22Rv1 (cell line): ENCODE data around the gene LCP2.

Source experiments
- H3K27ac ChIP-seq: fragments of 450-650 bp; 2 replicates; pipeline ENCODE4 v1.5.1; 2017
- ZFX ChIP-seq: fragments of 450-650 bp; IDR thresholded peaks from 2 replicates; pipeline ENCODE4 v1.6.1; 2017; ENCODE audit warnings: antibody characterized with exemption, borderline replicate concordance
- TF ChIP-seq, protein P1 (sequence below): fragments of 450-650 bp; IDR thresholded peaks from 2 replicates; pipeline ENCODE4 v1.5.1; 2017; ENCODE audit warnings: mild to moderate bottlenecking

The LCP2 gene

DNA sequence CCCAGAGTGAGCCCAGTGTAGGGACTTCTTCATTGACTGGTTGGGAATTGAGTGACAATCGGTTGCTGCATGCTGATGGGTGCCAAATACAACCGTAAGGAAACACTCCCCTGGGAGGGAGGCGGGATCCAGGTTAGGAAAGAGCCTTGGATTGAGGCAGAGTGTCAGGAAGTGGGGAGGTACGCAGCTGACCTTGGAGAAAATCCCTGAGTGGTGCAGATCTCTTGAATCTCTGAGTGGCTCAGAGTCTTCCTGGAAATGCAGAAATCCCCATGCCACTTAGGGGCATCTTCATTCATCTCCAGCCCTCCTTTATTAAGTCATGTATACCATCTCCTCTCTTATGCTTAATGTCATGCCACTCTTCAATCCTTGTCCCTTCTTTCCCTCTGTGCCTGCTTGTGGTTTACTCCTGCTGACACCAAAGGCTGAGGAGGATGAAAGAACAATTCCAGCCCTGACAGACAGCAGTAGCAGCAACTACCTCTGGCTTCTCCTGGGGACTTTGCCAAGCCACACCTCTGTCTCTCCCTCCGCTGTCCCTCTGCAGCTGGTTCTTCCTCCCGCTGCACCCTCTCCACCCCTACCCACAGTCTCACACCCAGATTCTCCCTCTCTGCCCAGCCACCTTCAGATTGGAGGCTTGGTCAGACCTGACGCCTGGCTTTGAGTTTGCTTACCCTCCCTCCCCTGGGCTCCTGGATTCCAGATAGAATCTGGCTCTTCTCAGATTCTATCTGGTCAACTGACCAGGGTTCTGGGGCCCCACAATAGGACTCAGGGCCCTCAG is 14.1 kb upstream of the LCP2 start:
- no peak overlapping the region for H3K27ac ChIP-seq
- TF ChIP-seq ZFX = no peak
- TF ChIP-seq, protein P1, sequence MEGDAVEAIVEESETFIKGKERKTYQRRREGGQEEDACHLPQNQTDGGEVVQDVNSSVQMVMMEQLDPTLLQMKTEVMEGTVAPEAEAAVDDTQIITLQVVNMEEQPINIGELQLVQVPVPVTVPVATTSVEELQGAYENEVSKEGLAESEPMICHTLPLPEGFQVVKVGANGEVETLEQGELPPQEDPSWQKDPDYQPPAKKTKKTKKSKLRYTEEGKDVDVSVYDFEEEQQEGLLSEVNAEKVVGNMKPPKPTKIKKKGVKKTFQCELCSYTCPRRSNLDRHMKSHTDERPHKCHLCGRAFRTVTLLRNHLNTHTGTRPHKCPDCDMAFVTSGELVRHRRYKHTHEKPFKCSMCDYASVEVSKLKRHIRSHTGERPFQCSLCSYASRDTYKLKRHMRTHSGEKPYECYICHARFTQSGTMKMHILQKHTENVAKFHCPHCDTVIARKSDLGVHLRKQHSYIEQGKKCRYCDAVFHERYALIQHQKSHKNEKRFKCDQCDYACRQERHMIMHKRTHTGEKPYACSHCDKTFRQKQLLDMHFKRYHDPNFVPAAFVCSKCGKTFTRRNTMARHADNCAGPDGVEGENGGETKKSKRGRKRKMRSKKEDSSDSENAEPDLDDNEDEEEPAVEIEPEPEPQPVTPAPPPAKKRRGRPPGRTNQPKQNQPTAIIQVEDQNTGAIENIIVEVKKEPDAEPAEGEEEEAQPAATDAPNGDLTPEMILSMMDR = no peak

- no peak overlapping the region for H3K27ac ChIP-seq
- TF ChIP-seq ZFX = no peak
- TF ChIP-seq, protein P1 = no peak
Observed at GRCh38 chr5:170310256-170310926, 12.8 kb upstream of the LCP2 start.

DNA sequence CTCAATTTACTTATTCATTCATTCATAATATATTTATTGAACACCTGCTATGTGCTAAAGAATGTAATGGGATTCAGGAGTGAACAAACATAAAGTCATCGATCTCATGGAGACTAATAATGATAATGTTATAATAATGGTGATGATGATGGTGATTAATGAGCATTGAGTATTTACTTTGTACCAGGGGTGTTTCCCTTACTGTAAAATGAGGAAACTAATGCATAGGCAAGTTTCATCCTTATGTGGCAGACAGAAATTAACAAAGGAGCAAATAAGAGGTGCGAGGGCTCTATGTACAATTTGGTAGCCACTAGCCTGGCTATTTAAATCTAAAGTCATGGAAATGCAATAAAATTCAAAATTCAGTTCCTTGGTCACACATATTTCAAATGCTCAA is 11.1 kb upstream of the LCP2 start:
- no peak overlapping the region for H3K27ac ChIP-seq
- no peak for TF ChIP-seq ZFX
- TF ChIP-seq, protein P1 = no peak

DNA sequence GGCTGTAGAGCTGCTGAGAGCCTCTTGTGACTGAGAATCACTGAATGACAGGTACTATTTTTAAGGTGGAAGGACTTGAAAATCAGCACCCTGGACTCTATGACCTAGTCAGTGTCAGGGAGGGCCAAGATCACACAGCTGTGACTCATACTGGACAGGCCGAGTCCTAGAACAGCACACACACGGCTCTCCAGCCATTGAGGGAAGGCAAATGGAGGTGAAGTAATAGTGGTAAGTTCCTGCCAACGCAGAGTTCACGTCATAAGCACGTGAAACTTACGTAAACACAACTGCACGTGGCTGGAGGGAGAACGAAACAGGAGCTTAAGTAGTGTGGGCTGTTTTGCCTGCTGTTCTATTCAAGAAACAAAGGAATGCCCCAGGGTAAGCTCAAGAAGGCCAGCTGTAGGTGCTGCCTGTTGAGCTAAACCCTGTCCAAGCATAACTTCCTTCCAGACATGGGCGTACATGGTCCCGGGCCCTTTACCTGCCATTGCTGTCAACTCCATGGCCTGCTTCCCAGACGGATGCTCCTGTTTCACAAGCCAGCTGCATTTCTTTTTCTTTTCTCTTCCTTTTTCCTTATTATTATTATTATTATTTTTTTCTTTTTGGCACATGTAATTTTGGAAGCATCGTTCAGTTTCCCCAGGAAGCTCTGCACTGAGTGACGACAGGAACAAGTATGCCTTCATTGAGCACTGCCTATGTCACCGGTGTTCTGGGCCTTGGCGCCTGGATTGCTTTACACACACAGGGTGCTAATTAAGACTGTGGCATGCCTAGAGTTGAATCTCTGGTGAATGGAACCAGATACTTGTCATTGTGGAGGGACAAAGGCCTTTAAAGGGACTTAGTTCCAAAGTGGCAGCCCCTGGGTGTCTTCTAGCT is 10.2 kb upstream of the LCP2 start:
- H3K27ac ChIP-seq = no peak overlapping the region
- TF ChIP-seq, protein P1 = no peak
- TF ChIP-seq ZFX = no peak

GRCh38 chr5:170306381-170306831 is 8.8 kb upstream of the LCP2 start:
- no peak overlapping the region for H3K27ac ChIP-seq
- TF ChIP-seq ZFX = no peak
- TF ChIP-seq, protein P1 = no peak

DNA sequence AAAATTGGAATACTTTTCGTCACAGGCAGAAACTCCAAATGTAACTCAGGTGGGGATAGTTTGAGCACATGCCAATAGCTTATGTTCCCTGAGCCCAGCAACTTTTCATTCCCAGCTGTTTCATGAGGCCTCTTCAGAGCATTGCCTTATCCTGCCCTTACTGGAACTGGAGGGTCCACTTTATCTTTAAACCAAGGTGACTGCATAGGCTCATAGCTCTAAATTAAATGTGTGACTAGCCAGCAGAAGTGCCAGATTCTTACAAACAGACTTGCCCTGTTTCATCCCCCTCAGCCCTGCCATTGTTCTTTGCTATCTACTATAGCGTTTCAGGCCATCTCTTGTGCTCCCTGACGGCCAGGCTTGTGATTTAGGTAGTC is 8.1 kb upstream of the LCP2 start:
- no peak for TF ChIP-seq ZFX
- TF ChIP-seq, protein P1 = no peak
- H3K27ac ChIP-seq = no peak overlapping the region
